Heart right ventricle (tissue), 16 donors: Measurements from ENCODE around the gene RBM38. TPM values are rescaled to one million over a fixed set of nuclear protein-coding genes. Genes with fewer than 3 reads are reported as not detected.
A peak's percentile ranks its signal among the peaks of the same experiment; 100 is the strongest.

ENCODE experiments used
- ATAC-seq, 8 donors: fragments of 200-7000 bp; cut with Tn5 transposase; one replicate each; pipeline ENCODE4 v1.9.1; 2020; ENCODE audit warnings: mild to moderate bottlenecking in 8 of 8, moderate library complexity in 8 of 8, moderate number of reproducible peaks in 1 of 8
- DNase-seq, 2 donors: peaks; one replicate each; pipeline ENCODE4 v3.0.0-alpha.2; 2020
- H3K27ac ChIP-seq, 10 donors: fragments of 200-600 bp; sonication (generic) in 2 of 10; one replicate each; pipeline versions ENCODE4 v1.5.0 to v1.8.0; 2020 to 2022; ENCODE audit warnings: mild to moderate bottlenecking in 3 of 10
- H3K27me3 ChIP-seq, 7 donors: fragments of 200-600 bp; one replicate each; pipeline ENCODE4 v1.8.0; 2021 to 2022; ENCODE audit warnings: mild to moderate bottlenecking in 2 of 7
- H3K36me3 ChIP-seq, 9 donors: fragments of 200-600 bp; sonication (generic) in 1 of 9; one replicate each; pipeline versions ENCODE4 v1.5.0 to v1.8.0; 2020 to 2022; ENCODE audit warnings: mild to moderate bottlenecking in 2 of 9
- H3K4me1 ChIP-seq, 9 donors: fragments of 200-600 bp; sonication (generic) in 1 of 9; one replicate each; pipeline versions ENCODE4 v1.5.0 to v1.8.0; 2020 to 2022; ENCODE audit warnings: mild to moderate bottlenecking in 4 of 9
- H3K4me3 ChIP-seq, 10 donors: fragments of 200-600 bp; sonication (generic) in 2 of 10; one replicate each; pipeline versions ENCODE4 v1.5.0 to v1.8.0; 2020 to 2022; ENCODE audit warnings: mild to moderate bottlenecking in 7 of 10, moderate library complexity in 2 of 10
- H3K9me3 ChIP-seq, 11 donors: fragments of 200-600 bp in 10 of 11; sonication (generic) in 2 of 11; one replicate each; pipeline versions ENCODE4 v1.5.0 to v1.8.0; 2013 to 2022; ENCODE audit warnings: mild to moderate bottlenecking in 2 of 11, control low read depth in 1 of 11, moderate library complexity in 1 of 11
- WGBS, 2 donors: extraction: QIAGEN DNeasy Blood & Tissue Kit; methylation state at CpG; one replicate each; pipeline ENCODE4 v1.1.7; 2013; ENCODE audit warnings: inconsistent platforms in 1 of 2; 5-methylcytosine and 5-hydroxymethylcytosine counted together
- intact Hi-C, 10 donors: fragments of 100-400 bp; cut with DNase I; formaldehyde crosslinking; loops; one replicate each; pipeline versions ENCODE4 v1.11.1 to v1.14.2; 2022
- polyA plus RNA-seq, 2 donors: library from polyadenylated mRNA; stranded (reverse); fragments of 200-250 nt; gene quantifications; one replicate each; pipeline ENCODE4 v1.2.3, GENCODE V29; 2013
- total RNA-seq, 10 donors: library from RNA; stranded (reverse); fragmentation: NEBNext Ultra II Directional in 3 of 10; extraction: Animal tissue kit (Norgen Biotek cat#: 25700) in 3 of 10; gene quantifications; one replicate each; pipeline versions ENCODE4 v1.2.1 to v1.2.4, GENCODE V29; 2021 to 2023
- TF ChIP-seq, protein P1 (sequence below), 9 donors: fragments of 200-600 bp; sonication (generic) in 2 of 9; IDR thresholded peaks; one replicate each; pipeline versions ENCODE4 v1.5.0 to v1.8.0; 2021 to 2022; ENCODE audit warnings: antibody characterized with exemption in 9 of 9, mild to moderate bottlenecking in 5 of 9, moderate library complexity in 1 of 9
- donor health status: Arrhythmogenic right ventricular cardiomyopathy.
- donor health status: ischemic (EF 13 %, LVEDD 7.1; RV severe dilation, severe dysfunction).
- donor health status: healthy with polysubstance abuse.
- donor health status: DM: no; HTN: yes; CAD: no.
- donor health status: DM: no; HTN: no; CAD: no.
- donor health status: ischemic (EF 25% LVEDD 6.9; RV normal size, moderate dysfunction).
- donor health status: ischemic (EF 25% LVEDD 5.7; RV mildly dilated, moderate dysfunction).
- donor health status: healthy.
- donor health status: DM: yes; HTN: yes; CAD: no.
- donor health status: Ischemic cardiomyopathy.
- donor health status: ischemic (EF 35%, LVEDD 5.7; RV mildly dilated, moderate dysfunction).
- donor health status: nonischemic (EF 11% LVEDD 7.7; RV severe dilation, severe dysfunction).
- donor health status: DM: yes; HTN: yes; CAD: no.
- donor health status: PGD.
- donor health status: ischemic (EF 29% LVEDD 5.4; RV normal size, mild dysfunction).
- donor health status: nonischemic (EF 23%, LVEDD 6.1; RV moderate dilation, normal function).

Gene RBM38
- total and polyA plus RNA-seq, 12 donors: 35.5 to 119 (median 50.2) TPM

DNA sequence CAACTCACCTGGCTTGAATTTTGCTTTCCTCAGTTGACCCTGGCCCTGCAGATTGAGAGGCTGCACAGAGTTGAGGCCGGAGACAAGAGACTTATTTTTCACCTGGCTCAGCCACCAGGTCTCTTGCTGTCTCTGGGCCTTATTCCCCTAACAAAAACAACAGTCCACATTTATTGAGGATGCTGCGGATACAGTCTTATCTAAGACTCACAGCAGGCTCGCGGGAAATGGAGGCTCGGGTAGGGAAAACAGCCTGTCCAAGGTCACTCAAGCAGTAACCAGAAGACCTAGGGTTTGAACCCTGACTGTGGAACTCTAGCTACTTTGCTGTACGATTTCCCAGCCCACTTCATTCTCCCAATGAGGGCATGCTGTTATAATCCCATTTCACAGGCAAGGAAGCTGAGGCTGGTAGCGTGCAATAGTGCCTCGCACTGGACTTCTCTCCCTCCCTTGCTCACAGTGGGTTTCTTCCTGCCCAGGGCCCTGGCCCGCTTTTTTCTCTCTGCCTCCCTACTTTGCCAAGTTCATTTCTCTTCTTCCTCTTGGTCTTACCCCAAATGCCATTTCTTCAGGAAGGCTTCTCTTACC is 57.7 kb downstream of the RBM38 start:
- WGBS, 2 donors: 88 to 89% methylated on average over 9 of the region's 9 CpGs

DNA sequence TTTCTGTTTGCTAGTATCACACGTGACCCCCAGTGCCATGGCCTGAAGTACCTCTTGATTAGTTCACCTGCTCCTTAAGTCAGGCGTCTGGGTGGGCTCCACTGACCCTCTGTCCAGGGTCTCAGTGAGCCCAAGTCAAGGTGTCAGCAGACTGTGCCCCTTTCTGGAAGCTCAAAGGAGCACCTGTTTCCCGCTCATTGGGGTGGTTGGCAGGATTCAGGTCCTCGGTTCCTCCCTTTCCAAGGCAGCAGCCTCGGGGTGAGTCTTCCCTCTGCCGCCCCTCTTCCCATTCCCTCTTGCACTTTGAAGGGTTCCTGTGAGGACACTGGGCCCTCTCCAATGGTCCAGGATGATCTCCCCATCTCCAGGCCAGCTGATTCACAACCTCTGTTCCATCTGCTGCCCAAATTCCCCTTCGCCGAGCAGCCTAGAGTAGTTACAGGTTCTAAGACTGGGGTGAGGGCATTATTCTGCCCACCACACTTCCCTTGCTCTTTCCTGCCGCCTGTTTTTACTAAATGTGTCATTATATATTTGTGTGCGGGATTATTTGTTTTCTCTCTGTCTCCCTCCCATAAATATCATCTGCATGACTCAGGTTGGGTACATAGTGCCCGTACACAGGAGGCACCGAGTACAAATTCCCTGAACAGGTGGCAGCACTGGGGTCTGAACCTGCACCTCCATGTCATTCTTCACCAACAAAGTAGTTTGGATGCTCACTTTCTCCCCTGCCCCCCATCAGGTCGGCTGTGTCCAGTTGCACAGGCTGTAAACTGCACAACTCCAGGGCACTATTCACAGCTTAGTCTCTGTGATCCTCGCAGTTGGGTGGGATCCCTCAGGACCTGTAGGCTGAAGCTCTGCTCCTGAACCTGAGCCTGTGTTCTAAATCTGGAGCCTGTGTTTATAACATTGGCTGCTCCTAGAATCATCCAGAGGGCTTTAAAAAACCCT is 58.5 kb downstream of the RBM38 start:
- H3K4me3 ChIP-seq: no peak overlapping the region
- TF ChIP-seq, protein P1, sequence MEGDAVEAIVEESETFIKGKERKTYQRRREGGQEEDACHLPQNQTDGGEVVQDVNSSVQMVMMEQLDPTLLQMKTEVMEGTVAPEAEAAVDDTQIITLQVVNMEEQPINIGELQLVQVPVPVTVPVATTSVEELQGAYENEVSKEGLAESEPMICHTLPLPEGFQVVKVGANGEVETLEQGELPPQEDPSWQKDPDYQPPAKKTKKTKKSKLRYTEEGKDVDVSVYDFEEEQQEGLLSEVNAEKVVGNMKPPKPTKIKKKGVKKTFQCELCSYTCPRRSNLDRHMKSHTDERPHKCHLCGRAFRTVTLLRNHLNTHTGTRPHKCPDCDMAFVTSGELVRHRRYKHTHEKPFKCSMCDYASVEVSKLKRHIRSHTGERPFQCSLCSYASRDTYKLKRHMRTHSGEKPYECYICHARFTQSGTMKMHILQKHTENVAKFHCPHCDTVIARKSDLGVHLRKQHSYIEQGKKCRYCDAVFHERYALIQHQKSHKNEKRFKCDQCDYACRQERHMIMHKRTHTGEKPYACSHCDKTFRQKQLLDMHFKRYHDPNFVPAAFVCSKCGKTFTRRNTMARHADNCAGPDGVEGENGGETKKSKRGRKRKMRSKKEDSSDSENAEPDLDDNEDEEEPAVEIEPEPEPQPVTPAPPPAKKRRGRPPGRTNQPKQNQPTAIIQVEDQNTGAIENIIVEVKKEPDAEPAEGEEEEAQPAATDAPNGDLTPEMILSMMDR (IDR thresholded peaks at IDR 0.05): no peak
- H3K27me3 ChIP-seq: peaks cover 0 to 5% (median 0%) of the 10 kb centered on the region in 7 donors
- ATAC-seq: no peak
- intact Hi-C loops: no loop called here
- DNase-seq: no peak
- no peaks in the 10 kb centered on the region for H3K36me3 ChIP-seq
- peaks cover 0 to 15% (median 5%) of the 10 kb centered on the region in 11 donors for H3K9me3 ChIP-seq
- H3K4me1 ChIP-seq: peaks cover 3 to 47% (median 25%) of the 10 kb centered on the region in 9 donors
- WGBS, 2 donors: 81 to 87% methylated on average over 14 of the region's 14 CpGs
- H3K27ac ChIP-seq: peak overlapping the region in 1 of 10 donors; percentile 26

More for the DNA sequence above, 57.7 kb downstream of the RBM38 start:
- no peak overlapping the region for H3K4me3 ChIP-seq
- H3K36me3 ChIP-seq: no peaks in the 10 kb centered on the region
- peaks cover 3 to 51% (median 25%) of the 10 kb centered on the region in 9 donors for H3K4me1 ChIP-seq
- TF ChIP-seq, protein P1 (IDR thresholded peaks at IDR 0.05): no peak
- peaks cover 0 to 5% (median 0%) of the 10 kb centered on the region in 7 donors for H3K27me3 ChIP-seq
- intact Hi-C loops: no loop called here
- H3K9me3 ChIP-seq: peaks cover 0 to 15% (median 5%) of the 10 kb centered on the region in 11 donors
- no peak overlapping the region for H3K27ac ChIP-seq
- ATAC-seq: no peak
- no peak for DNase-seq

DNA sequence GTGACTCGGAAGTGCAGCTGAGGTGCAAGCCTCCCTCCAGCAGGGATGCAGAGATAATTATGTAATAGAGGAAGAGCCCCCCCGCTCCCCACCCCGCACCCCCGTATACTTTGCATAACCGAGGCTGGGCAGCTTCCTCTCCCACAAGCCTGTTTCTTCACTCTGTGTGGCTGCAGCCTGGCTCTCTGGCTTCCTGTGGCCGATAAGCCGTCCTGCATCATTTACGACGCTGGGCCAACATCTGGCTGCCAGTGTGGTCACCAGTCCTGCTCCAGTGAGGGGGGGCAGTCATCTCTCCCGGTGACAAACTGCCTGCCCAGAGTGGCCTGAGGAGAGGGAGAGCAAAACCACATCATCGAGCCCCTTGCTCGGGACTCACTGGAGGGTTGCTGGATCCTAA is 59.2 kb downstream of the RBM38 start:
- peaks cover 0 to 5% (median 0%) of the 10 kb centered on the region in 7 donors for H3K27me3 ChIP-seq
- peak overlapping the region in 2 of 10 donors; percentile 26 to 71 for H3K27ac ChIP-seq
- H3K4me1 ChIP-seq: peaks cover 3 to 40% (median 25%) of the 10 kb centered on the region in 9 donors
- intact Hi-C loops: no loop called here
- H3K9me3 ChIP-seq: peaks cover 0 to 15% (median 5%) of the 10 kb centered on the region in 11 donors
- no peaks in the 10 kb centered on the region for H3K36me3 ChIP-seq
- H3K4me3 ChIP-seq: no peak overlapping the region
- WGBS, 2 donors: 11 to 22% methylated on average over 12 of the region's 12 CpGs
- DNase-seq: peak; percentile 36 to 42
- ATAC-seq: peak; percentile 42 to 80 (median 64)
- TF ChIP-seq, protein P1 (IDR thresholded peaks at IDR 0.05): no peak

DNA sequence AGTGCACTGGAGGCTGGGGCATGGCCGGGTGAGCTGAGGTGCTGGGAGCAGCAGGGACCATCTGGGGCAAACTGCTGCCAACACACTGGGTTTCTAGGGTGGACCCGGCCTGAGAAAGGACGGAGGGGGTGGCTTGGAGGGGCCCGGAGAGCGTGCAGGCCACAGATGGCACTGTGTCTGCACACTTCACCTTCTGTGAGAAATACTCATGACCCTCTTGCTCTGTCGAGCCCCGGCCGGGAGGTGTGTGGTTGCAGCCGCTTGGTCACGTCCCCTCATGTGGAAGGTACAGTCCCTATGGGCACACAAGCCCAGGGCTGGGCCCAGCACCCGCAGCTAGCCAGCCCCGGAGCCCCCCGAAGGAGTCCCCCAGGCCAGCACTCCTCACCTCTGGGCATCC is 59.7 kb downstream of the RBM38 start:
- Histone ChIP-seq H3K4me1 (peaks cover 3 to 35% (median 25%) of the 10 kb centered on the region in 9 donors), H3K27me3 (peaks cover 0 to 5% (median 0%) of the 10 kb centered on the region in 7 donors), H3K4me3 (no peak overlapping the region), H3K27ac (peak overlapping the region in 2 of 10 donors; percentile 26 to 71), H3K36me3 (no peaks in the 10 kb centered on the region), H3K9me3 (peaks cover 0 to 12% (median 3%) of the 10 kb centered on the region in 11 donors)
- TF ChIP-seq, protein P1 (IDR thresholded peaks at IDR 0.05): no peak
- DNase-seq: no peak
- peak in 3 of 8 donors; percentile 14 to 23 (median 15) for ATAC-seq
- intact Hi-C loops: no loop called here
- WGBS, 2 donors: 70 to 74% methylated on average over 13 of the region's 13 CpGs
